ENCODE results near the gene DYRK2. TPM values are rescaled to one million over a fixed set of nuclear protein-coding genes. Genes with fewer than 3 reads are reported as not detected.
A peak's percentile ranks its signal among the peaks of the same experiment; 100 is the strongest.

The DYRK2 gene
- total RNA-seq, 4 donors from 2014 or later: 26.9 to 147 (median 96.6) TPM

DNA sequence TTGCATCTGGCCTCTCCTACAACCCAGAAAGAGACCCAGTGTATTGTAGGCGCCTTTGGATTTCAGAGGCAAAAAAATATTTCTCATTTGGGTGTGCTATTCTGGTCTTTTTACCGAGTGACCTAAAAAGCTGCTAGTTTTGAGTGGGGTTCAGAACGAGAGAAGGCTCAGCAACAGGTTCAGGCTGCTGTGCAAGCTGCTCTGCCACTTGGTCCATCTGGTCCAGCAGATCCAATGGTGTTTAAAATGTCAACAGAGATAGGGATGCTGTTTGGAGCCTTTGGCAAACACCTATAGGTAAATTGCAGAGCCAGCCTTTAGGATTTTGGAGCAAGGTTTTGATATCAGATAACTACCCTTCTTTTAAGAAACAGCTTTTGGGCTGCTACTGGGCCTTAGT, 25.3 kb upstream of the DYRK2 start:
- intact Hi-C loops (cut with DNase I; ENCODE audit: low total_unique reads) (no loop called here), in situ Hi-C loops (cut with MboI; ENCODE audit: low pct_ligation_motif_present in 1 of 4, low pct_unique_long_range_greater_than_20kb in 1 of 4, low sequenced_read_pairs in 3 of 4) (no loop called here)
- 83 to 93% methylated on average over 3 of the region's 3 CpGs for WGBS, 2 donors (ENCODE audit: low coverage in 1 of 2)
- TF ChIP-seq CTCF (IDR thresholded peaks at IDR 0.05) (no peak), POLR2AphosphoS5 (IDR thresholded peaks at IDR 0.05) (no peak), EP300 (IDR thresholded peaks at IDR 0.05; ENCODE audit: low read depth) (no peak), POLR2A (IDR thresholded peaks at IDR 0.05) (no peak)
- no peak overlapping the region for H3K27ac ChIP-seq
- no peaks in the 10 kb centered on the region for H3K27me3 ChIP-seq
- H3K36me3 ChIP-seq: no peaks in the 10 kb centered on the region
- DNase-seq: no peak
- H3K9me3 ChIP-seq: no peaks in the 10 kb centered on the region
- H3K4me3 ChIP-seq: no peak overlapping the region
- no peaks in the 10 kb centered on the region for H3K4me1 ChIP-seq

GRCh38 chr12:67624355-67624754, 24.2 kb upstream of the DYRK2 start:
- Histone ChIP-seq H3K27ac (no peak overlapping the region), H3K4me1 (no peaks in the 10 kb centered on the region), H3K4me3 (no peak overlapping the region), H3K9me3 (no peaks in the 10 kb centered on the region), H3K36me3 (no peaks in the 10 kb centered on the region), H3K27me3 (no peaks in the 10 kb centered on the region)
- no peak for TF ChIP-seq POLR2A (IDR thresholded peaks at IDR 0.05)
- no peak for DNase-seq
- intact Hi-C loops (cut with DNase I; ENCODE audit: low total_unique reads): no loop called here
- WGBS, 2 donors (ENCODE audit: low coverage in 1 of 2): 94% methylated on average over 6 of the region's 6 CpGs; no CpG with 5 or more reads in 1 of the 2 donors
- in situ Hi-C loops (cut with MboI; ENCODE audit: low pct_ligation_motif_present in 1 of 4, low pct_unique_long_range_greater_than_20kb in 1 of 4, low sequenced_read_pairs in 3 of 4): no loop called here

- no peak overlapping the region for H3K27ac ChIP-seq
- no peak for TF ChIP-seq EP300 (IDR thresholded peaks at IDR 0.05; ENCODE audit: low read depth)
- no peak for TF ChIP-seq CTCF (IDR thresholded peaks at IDR 0.05)
- TF ChIP-seq POLR2AphosphoS5 (IDR thresholded peaks at IDR 0.05): no peak
- no peak for TF ChIP-seq POLR2A (IDR thresholded peaks at IDR 0.05)
- WGBS, 2 donors (ENCODE audit: low coverage in 1 of 2): 59 to 71% methylated on average over 1 of the region's 1 CpG
- no peaks in the 10 kb centered on the region for H3K9me3 ChIP-seq
- no peak overlapping the region for H3K4me3 ChIP-seq
- no peaks in the 10 kb centered on the region for H3K36me3 ChIP-seq
- no peaks in the 10 kb centered on the region for H3K4me1 ChIP-seq
- intact Hi-C loops (cut with DNase I; ENCODE audit: low total_unique reads): no loop called here
- DNase-seq: no peak
- in situ Hi-C loops (cut with MboI; ENCODE audit: low pct_ligation_motif_present in 1 of 4, low pct_unique_long_range_greater_than_20kb in 1 of 4, low sequenced_read_pairs in 3 of 4): no loop called here
- H3K27me3 ChIP-seq: no peaks in the 10 kb centered on the region
These were observed 23.5 kb upstream of the DYRK2 start for GRCh38 chr12:67625004-67625403.

GRCh38 chr12:67626156-67626555, 22.4 kb upstream of the DYRK2 start:
- Histone ChIP-seq H3K27ac (no peak overlapping the region), H3K4me1 (peaks cover 0 to 6% (median 0%) of the 10 kb centered on the region in 4 donors), H3K4me3 (no peak overlapping the region), H3K27me3 (no peaks in the 10 kb centered on the region), H3K36me3 (no peaks in the 10 kb centered on the region), H3K9me3 (no peaks in the 10 kb centered on the region)
- intact Hi-C loops (cut with DNase I; ENCODE audit: low total_unique reads) (no loop called here), in situ Hi-C loops (cut with MboI; ENCODE audit: low pct_ligation_motif_present in 1 of 4, low pct_unique_long_range_greater_than_20kb in 1 of 4, low sequenced_read_pairs in 3 of 4) (no loop called here)
- 95 to 100% methylated on average over 2 of the region's 2 CpGs for WGBS, 2 donors (ENCODE audit: low coverage in 1 of 2)
- DNase-seq: no peak
- TF ChIP-seq POLR2AphosphoS5 (IDR thresholded peaks at IDR 0.05): no peak
- TF ChIP-seq CTCF (IDR thresholded peaks at IDR 0.05): no peak
- no peak for TF ChIP-seq POLR2A (IDR thresholded peaks at IDR 0.05)
- no peak for TF ChIP-seq EP300 (IDR thresholded peaks at IDR 0.05; ENCODE audit: low read depth)

DNA sequence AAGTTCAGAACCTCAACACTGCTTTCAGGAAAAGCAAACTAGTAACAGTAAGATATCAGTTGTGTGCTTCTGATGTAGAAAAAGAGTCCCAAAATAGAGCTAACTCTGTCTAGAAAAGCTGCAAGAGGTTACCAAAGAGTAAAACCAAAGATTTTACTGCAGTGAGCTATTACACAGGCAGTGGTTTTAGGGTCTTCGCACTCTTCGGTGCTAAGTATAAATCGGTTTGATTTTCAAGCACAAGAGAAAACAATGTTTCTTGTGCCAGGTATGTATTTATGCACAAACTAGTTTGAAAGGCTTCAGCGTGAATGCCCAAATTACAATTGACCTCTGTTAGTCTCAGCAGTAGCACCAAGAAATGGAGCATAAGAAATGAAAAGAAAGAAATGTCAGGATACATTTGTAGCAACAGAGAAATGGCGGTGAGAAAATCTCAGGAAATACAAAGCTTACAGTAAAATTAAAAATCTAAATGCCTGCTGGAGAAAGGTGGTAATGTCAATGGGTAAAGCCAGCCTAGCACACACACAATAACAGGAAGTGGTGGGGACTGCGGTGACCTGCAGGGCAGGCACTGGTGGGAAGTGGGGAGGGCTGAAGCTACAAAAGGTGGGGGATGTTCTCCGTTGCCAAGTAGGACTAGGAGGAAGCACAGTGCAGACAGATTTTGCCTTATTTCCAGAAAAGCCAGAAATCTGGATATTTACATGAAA, 18.0 kb upstream of the DYRK2 start:
- Histone ChIP-seq H3K27ac (peak overlapping the region in 3 of 4 donors; percentile 35 to 58 (median 36)), H3K36me3 (no peaks in the 10 kb centered on the region), H3K4me3 (no peak overlapping the region), H3K9me3 (no peaks in the 10 kb centered on the region), H3K27me3 (no peaks in the 10 kb centered on the region), H3K4me1 (peaks cover 0 to 7% (median 0%) of the 10 kb centered on the region in 4 donors)
- WGBS, 2 donors (ENCODE audit: low coverage in 1 of 2): 58 to 60% methylated on average over 7 of the region's 7 CpGs
- intact Hi-C loops (cut with DNase I; ENCODE audit: low total_unique reads): no loop called here
- TF ChIP-seq POLR2AphosphoS5 (IDR thresholded peaks at IDR 0.05) (no peak), EP300 (IDR thresholded peaks at IDR 0.05; ENCODE audit: low read depth) (no peak), POLR2A (IDR thresholded peaks at IDR 0.05) (no peak), CTCF (IDR thresholded peaks at IDR 0.05) (peak in 2 of 5 experiments; percentile 19 to 35)
- in situ Hi-C loops (cut with MboI; ENCODE audit: low pct_ligation_motif_present in 1 of 4, low pct_unique_long_range_greater_than_20kb in 1 of 4, low sequenced_read_pairs in 3 of 4): no loop called here
- DNase-seq: peak; percentile 69

All from transverse colon (tissue), 4 donors.